ENCODE measurements around the gene DNLZ.

The DNLZ gene

DNA sequence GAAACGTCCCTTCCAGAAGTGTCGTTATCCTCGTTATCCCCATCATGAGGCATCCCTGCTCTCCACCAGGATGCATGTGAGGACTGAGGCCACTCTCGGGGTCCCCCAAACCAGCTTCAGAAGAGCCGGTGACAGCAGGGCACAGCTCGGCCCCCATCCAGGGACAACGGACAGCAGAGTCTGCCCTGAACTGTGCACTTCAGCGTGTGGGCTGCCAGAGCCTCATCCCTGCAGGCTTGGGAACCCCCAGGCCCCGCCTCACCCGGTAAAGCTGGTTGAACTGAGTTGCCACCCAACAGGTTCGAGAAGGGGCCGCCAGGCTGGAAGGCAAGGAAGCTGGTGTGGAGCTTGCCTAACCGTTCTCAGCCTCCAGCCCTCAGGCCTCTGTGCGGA is 10.6 kb upstream of the DNLZ start:
- FAIRE-seq: no peak

DNA sequence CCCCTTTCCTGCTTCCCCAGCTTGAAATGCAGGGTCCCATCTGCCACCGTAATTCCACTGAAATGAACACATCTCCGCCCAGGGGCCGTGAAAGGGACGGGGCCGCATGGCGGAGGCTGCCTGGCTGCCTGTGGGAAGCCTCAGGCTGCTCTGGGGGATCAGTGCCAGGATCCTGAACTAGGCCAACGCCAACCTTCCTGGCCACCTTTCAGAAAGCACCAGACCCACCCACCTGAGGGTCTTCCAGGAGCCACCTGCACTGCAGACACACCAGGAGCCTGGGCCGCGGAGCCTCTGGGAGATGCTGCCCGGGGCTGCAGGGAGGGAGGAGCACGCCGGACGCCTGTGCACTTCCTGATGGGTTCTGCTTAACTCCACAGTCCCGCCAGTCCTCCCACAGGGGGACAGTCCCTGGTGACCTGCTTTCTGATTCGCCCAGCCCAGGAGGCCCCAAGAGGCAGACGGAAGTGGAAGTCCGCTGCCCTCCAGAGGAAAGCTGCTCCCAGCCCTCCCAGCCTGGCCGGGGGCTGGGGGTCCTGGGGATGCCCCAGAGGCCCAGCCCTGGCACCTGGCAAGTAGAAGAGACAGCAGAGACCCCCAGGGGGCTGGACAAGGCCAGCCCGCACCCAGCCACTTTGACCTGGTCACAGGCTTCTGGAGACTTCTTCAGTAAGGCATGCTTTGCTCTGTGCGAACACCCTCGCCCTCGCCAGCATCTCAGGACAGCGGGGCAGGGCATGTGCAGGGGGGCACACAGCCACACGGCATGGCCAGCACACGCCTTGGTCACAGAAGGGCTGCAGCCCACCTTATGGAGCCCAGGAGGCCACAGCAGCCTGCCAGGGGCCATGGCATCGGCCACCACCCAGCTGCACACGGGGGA is 10.0 kb upstream of the DNLZ start, which contains the start of gene CARD9:
CARD9 (minus strand) TSS at position 370 of the 883 bp plus-strand sequence. CDS start 1,591 bp downstream, outside the sequence.
- FAIRE-seq: no peak

DNA sequence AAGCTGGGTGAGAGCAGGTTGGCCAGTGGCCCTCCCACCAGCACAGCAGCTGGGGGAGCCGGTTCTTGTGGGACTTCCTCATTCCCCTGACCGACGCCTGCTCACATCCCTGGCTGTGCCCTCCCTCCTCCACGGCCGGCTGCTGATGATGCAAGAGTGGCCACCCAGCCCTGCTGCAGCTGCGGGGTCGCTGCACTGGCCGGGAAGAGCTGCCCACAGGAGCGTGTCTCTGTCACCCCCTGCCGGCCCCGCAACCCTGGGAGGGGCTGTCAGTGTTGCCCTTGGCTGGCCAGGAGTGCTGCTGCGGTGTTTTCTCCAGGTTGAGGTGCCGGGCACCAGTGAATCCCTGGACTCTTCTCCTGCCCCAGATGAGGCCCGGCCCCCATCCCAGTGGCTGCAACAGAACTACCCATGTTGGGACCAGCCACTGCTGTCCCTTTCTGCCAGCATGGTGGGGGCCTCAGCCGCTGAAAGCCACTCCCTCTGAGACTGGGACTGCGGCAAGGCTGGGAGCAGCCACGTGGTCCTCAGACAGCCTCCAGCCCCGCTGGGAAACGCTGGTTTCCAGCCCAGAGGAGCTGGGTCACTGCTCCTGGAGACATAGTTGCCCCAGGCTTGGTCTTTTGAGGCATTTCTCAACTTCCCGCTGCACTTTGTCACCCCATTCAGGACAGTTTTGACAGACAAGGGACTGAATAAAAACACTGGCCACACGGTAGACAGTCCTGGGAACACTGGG is 9.2 kb upstream of the DNLZ start:
- no peak for FAIRE-seq

DNA sequence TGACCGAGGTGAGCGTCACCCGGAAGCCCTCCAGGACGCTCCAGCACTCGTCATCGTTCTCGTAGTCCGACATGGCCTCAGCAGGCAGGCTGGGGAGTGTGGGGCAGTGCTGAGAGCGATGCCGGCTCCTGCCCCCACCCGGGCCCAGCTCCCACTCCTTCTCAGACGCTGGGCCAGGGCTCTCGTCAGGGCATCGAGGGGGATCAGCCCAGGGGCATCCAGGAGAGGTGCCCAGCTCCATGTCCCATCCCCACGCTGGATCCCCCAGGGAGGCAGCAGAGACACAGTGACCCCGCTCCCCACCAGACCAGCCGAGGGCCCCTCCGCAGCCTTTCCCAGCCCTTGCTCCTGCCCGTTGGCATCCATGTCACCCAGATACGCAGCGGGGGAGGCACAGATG is 8.5 kb upstream of the DNLZ start:
- FAIRE-seq: no peak

DNA sequence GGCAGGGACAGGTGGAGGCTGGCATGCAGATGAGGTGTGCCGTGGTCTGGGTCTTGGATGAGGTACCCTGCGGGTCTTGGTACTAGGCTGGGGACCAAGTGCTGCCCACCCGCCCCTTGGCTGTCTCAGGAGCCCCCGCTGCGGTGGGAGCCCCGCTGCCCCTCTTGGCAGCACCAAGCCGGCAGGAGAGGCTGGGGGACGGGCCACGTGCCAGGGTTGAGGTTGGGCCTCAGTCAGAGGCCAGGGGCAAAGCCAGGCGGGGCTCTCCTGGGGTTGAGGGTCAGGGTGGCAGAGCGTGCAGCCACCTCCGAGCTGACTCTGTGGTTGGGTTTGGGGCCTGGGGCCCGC is 8.0 kb upstream of the DNLZ start:
- no peak for FAIRE-seq

DNA sequence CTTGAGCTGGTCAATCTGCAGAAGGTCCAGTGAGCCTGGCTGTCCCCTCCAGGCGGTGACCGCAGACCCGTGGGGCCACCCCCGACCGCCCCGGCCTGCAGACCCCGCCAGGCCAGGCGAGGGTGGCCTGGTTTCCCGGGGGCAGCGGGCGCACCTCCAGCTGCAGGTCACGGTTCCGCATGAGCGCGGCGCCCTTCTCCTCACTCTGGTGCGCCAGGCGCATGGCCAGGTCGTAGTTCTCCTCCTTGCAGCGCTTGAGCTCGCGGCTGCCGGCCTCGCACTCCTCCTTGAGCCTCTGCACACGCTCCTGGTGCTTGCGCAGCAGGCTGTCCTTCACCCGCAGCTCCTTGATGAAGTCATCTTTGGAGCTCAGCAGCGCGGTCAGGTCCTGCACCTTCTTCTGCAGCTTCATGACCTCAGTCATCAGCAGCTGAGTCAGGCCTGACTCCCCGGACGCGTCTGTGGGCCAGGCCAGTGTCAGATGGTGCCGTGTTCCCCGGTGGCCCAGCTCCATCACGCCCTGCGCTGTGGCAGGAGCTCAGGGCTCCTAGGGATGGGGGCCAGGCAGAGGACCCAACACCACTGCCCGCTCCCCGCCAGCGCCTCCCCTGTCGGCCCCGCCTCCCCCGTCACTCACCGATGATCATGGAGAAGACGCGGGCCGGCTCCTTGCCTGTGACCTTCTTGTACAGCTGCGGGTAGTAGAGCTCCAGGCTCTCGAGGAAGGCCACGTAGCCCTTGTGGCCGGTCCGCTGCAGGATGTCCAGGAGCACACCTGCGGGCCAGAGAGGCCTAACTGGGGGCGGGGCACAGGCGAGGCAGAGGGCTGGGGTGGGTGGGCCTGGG is 7.4 kb upstream of the DNLZ start:
- FAIRE-seq: no peak

DNA sequence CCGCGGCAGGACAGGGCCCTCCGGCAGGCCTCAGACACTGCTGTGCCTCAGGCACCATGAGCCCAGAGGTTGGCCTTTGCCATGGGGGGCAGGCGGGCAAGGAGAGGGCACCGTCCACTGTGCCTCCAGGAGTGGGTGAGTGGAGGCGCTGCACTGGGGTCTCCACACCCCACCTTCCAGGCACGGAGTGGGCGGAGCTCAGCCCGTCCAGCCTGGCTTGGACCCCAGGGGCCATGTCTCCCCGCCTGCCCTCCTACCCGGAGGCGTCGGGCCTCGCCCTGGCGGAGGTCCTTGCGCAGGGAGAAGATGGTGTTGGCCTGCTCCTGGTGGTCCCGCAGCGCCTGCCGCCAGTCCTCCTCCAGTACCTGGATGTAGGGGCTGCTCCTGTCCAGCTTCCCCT is 6.5 kb upstream of the DNLZ start:
- FAIRE-seq: no peak

DNA sequence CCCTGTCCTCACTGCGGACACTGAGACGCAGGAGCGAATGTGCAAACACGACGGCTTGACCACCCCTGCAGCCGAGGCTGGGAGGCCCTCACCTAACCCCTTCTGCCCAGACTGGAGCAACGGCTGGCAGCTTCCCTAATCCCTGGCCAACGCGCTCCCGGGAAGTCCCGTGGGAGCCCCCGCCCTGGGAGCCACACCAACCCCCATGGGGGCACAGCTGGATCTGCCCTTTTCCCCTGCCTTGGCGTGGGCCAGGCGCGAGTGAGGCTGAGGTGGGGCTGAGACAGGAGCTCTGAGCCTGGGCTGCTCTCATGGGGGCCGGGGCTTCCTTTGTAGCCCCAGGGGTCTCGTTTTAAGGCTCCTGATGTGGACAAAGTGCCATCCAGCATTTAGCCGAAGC is 4.6 kb upstream of the DNLZ start:
- FAIRE-seq: no peak

DNA sequence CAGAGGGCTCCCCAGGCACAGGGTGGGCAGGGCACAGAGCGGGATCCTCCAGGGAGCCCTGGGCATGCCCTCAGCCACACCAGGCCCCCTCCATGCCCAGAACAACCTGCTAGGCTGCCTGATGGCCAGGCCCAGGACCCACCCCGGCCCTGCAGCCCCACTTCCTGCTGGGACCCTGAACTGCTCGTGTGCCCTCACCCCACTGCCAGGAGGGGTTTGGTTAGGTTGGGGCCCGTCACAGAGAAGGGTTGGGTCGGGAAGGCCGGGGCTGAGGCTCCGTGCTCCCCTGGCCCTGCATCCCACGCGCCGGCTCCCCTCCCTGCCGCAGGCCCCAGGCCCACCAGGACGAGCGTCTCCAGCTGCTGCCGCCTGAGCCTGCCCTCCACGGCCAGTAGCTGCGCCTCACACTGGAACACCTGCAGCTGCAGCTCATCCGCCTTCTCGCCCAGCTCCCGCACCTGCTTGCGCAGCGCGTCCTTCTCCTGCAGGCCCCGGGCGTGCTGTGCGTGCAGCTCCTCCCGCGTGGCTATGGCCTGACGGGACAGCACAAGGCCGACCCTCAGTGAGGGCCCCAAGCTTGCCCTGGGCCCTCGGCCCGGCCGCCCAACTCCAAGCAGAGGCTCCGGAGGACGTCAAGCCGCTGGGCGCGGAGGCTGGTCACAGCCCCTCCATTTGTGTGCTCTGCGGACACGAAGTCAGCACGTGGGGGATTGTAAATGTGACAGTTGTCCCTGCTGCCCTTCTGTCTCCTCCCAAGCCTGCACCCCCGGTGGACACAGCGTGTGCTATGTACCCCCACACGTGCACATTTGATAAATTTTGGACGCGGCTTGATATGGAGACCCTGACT is 4.0 kb upstream of the DNLZ start:
- FAIRE-seq: no peak

DNA sequence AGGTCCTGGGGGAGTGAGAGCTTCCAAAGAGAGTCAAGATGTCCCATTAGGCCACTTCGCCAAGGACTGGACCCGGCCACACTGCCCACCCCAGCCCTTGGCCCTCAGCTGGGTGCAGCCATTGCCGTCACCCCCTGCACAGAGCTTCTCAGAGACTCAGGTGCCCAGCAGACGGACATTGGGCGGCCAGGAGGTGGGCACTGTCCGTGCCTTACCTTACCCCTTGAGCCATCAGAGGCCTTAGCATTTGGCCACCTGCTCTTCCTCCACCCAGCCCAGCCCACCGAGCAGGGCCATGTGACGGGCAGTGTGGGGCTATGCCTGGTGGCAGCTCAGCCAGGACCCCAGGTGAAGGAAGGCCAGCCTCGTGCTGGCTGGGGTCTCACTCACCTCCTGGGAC is 3.3 kb upstream of the DNLZ start:
- no peak for FAIRE-seq

DNA sequence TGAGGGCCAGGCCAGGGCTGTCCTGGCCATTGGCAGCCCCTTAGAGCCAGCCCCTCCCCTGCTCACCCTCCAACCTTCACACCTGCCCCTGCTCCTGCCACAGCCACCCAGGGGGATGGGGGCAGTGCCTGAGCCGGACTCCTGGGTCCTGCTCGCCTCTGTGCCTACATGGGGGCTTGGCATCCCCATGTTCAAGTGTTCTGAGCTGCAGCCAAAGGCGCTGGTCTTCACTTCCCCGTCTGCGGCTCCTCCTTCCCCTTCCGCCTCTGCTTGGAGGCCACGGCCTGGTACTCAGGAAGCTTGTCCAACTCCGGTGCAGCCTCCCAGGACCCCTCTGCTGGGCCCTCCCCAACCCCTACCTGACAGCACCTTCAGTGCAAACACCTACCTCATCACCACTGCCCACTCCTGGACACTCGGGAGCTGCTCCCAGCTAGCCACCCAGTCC is 2.3 kb upstream of the DNLZ start:
- no peak for FAIRE-seq

DNA sequence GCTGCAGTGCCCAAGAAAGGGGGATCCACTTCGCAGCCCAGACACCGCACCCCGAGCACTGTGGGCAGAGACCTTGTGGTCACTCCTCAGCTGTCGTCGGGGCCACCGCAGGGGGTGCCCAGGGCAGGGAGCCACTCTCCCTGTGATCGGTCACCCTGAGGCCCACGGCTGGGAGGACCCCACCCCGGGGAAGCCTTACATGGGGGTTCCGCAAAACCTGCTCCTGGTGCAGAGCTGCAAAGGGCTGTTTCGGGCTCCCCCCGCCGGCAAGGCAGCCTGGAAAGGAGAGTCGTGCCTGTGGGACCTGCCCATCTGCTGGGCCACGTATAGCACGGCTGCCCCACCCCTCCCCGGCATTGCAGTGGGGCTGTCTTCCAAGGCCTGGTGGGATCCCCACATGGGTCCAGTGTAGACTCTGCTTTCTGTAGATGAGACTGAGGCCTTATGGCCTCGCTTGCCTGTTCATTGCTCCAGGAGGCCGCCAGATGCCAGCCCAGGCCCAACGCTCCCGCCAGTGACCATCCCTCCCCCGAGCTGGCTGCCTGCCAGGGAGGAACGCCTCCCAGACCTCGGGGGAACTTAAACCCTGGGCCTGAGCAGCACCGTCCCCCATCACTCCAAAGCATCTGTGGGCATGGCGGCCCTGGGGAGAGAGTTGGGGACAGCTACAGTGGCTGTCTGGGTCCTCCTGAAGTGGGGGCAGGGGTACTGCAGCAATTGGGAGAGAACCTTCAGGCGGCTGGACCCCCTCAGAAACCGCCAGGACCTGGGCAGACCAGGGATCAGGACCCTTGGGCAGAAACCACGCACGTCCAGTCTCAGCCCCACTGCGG is 1.6 kb upstream of the DNLZ start:
- FAIRE-seq: no peak

DNA sequence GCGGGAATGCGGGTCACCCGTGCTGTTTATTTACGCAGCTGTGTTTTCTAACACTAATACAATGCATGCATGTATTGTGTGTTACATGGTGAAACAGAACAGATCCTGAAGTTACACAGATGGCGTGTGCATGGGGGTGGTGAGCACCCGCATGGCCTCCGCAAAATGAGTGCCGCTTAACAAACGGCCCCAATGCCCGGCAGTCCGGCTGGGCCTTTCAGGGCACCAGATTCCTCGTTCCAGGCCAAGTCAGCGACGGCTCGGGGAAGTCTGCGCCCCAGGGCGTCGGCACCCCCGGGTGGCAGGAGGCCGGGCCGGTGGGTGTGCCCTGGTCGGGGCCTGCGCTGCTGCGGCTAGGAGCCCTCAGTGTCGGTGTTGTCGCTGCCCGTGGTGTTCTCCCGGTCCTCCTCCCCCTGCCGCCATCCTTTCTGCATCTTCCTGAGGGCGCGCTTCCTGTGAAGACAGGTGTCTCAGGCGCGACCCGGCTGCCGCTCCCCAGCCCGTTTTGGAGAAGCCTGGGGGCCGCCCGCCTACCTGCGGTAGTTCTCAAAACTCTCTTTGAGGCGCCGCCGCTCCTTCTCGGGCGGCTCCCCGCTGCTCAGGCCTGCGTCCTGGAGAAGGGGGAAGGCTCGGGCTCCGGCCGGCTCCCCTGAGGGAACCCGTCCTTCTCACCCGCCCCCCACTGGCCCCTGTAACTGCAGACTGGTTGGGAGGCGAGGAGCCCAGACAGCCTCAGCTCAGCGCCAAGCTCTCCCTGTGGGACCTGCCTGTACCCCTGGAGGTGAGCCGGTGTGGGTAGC is 605 bp upstream of the DNLZ start:
- no peak for FAIRE-seq

DNA sequence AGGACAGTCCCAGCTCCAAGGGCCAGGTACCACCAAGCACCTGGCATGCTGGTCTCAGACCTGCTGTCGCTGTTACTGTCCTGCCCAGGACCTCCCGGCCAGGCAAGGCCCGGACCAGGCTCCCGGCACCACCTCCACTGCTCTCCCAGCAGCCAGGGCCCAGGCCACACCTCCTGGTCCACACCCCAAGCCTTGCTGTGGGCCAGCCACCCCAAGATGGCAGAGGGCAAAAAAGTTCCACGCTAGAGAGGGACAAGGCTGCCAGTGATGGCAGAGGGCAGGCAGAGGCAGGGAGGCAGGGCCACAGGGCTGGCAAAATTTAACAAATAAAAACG is 1.1 kb downstream of the DNLZ start:
- no peak for FAIRE-seq

DNA sequence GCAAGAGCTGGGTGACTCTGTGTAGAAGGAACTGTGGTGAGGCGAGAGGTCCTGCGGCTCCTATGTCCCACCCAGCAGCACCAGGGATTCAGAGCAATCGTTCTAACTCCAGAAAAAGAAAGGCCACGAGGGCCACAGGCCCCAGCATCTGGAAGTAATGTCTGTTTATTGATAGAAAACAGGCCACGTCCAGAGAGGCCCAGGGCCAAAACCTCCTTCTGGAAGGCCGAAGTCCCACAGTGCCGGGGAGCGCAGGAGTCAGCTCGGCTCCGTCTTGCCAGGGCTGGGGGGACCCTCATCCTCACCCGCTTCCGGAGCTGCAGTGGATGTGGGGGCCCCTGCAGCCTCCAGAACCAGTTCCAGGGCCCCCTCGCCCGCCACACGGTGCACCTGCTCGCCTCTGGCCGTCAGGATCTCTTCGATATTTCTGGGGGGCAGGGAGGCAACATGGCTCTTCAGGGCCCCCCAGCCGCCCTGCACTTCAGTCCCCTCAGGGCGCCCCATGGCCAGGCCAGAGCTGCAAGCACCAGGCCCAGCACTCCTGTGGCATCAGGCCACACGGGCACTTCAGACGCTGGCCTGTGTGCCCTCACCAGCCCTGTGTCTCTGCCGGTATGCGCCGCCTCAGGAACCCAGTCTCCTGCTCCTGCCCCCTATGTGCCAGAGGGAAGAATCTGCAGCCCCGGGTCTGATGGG is 1.6 kb downstream of the DNLZ start:
- FAIRE-seq: no peak

DNA sequence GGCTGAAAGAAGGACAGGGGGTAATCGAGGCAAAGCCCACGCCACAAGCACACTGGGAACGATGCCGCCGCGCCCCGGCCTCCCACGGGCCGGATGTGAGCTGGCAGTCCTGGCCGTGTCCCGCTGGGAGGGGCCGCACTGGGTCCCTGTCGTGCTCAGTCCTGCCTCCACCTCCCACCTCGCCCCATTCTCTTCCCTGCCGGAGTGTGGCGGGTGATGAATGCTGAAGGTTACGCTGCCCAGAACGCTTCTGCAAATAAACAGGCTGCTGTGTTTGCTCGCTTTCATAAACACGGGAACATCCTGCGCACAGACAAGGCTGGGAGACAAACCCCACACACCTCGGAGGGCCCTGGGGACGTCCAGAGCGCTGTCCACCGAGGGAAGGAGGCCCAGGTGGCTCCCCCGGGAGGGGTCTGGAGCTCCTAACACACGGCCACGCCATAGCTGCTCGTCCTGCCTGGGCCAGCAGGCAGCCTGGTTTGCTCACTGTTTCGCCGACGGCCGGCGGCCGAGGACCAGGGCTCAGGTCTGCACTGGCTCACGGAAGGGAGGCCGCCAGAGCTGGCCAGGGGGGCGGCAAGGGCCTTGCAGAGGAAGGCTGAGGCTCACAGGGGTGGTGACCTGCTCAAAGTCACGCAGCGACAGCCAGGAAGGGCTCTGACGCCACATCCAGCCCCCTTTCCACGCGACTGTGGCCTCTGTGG is 2.3 kb downstream of the DNLZ start:
- FAIRE-seq: no peak

DNA sequence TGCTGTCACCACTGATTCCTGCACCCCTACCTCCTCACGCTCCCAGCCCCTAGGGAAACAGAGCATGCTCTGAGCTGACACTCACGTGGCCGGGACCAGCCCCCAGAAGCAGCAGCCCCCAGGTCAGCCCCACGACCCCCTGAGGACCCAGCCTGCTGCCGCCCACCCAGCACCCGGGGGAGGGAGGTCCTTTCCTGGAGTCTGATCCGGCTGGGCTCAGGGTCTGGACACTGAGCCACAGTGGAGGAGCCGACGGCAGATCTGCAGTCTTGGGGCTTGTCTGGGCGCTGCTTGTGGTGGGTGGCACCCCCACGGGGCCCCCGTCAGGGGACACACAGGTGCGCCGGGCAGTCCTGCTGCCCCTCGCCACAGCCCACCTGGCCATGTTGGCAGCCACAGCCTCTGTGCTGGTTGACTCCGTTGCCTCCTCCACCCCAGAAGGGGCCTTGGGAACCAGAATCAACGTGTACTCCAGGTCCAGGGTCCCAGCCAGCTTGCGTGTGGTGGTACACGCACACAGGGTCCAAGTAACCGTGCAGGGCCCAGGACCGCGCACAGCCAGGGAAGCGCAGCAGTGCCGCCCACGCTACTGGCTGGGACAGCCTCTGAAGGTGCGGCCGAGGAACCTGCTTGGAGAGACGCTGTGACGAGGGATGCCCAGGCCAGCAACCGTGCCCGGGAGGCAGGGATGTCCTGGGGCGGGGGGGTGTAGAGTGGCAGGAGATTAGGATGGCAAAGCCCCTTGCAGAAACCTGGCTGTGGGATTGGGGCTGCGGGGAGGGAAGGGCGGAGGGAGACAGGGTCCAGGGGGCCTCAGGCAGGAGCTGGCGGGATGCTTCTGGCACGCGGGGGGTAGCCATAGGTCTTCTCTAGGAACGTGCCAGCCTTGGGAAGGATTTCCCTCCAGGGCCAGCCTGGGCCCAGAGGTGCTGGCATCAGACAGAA is 3.5 kb downstream of the DNLZ start:
- no peak for FAIRE-seq

DNA sequence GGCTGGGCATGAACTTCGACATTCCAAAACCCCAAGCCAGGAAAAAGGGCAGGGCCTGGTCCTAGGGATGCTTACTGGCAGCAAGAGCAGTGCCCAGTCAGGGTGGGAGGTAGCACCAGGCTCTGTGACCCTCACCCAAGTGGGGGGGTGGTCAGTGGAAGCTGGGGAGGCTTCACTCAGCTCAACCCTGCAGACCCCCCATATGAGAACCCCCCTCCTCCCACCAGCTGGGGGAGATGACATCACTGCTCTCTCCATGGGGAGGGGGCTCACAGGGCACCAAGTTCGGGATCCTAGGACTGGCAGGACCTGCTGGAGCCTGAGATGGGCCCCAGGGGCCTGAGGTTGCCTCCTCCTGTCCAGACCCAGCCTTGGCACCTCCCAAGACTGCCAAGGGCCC is 4.7 kb downstream of the DNLZ start:
- FAIRE-seq: no peak
